GM12878 (cell line): ENCODE measurements around the gene DHRS1. TPM values are rescaled to one million over a fixed set of nuclear protein-coding genes. Genes with fewer than 3 reads are reported as not detected.

Source experiments
- ATAC-seq: fragments of 200-7000 bp; cut with Tn5 transposase; 3 replicates; pipeline ENCODE4 v1.9.1; 2020; ENCODE audit warnings: mild to moderate bottlenecking, moderate library complexity
- BruUV-seq: library from RNA; stranded (reverse); fragments of 400-500 nt; replicated peaks from 2 replicates; lab custom pipeline; 2021; lab: Mats Ljungman, UMichigan
- CTCF ChIA-PET: fragments of 300-600 bp; sonication (Branson Sonifier 250); formaldehyde crosslinking; extraction: SDS; loops from one replicate; lab custom pipeline; 2021; ENCODE audit warnings: inconsistent platforms; lab: Yijun Ruan, JAX
- POLR2A ChIA-PET: fragments of 350-600 bp; formaldehyde crosslinking; extraction: SDS; loops from one replicate; lab custom pipeline; 2021; ENCODE audit warnings: inconsistent platforms; lab: Charles Lee
- RAD21 ChIA-PET: fragments of 300-600 bp; sonication (Branson Sonifier 250); formaldehyde crosslinking; loops from one replicate; lab custom pipeline; 2023; ENCODE audit warnings: antibody characterized with exemption; ENCODE audit not compliant: unreplicated experiment; lab: Charles Lee
- SMC1A ChIA-PET: fragments of 300-600 bp; sonication (Branson Sonifier 250); formaldehyde crosslinking; loops from one replicate; lab custom pipeline; 2023; ENCODE audit not compliant: unreplicated experiment, uncharacterized antibody; lab: Charles Lee
- DNase-seq: peaks from one replicate; pipeline ENCODE4 v3.0.0-alpha.2; 2011; ENCODE audit warnings: low read depth, low spot score
- FAIRE-seq: peaks from 3 replicates; lab custom pipeline; 2011; peaks lifted over from hg19 to GRCh38; lab: Jason Lieb, UNC
- H2AFZ ChIP-seq: 2 replicates; pipeline ENCODE4 v1.6.0; 2011; ENCODE audit warnings: low read depth, low read length, control low read depth; ENCODE audit not compliant: control insufficient read depth
- H3K27ac ChIP-seq: 2 replicates; pipeline ENCODE4 v1.5.1; 2011; ENCODE audit warnings: control low read depth; ENCODE audit not compliant: control insufficient read depth, insufficient read depth
- H3K27me3 ChIP-seq, 2 experiments: replicated peaks in 1 of 2; 2 replicates each; pipeline versions ENCODE4 v1.6.0 to v1.6.1; 2011; ENCODE audit warnings: low read length in 1 of 2; ENCODE audit not compliant: control insufficient read depth in 2 of 2, insufficient read depth in 2 of 2
- H3K36me3 ChIP-seq, 2 experiments: 2 replicates each; pipeline ENCODE4 v1.5.1; 2011; ENCODE audit warnings: low read length in 1 of 2; ENCODE audit not compliant: control insufficient read depth in 2 of 2, insufficient read depth in 2 of 2
- H3K4me1 ChIP-seq: 2 replicates; pipeline ENCODE4 v1.6.1; 2011; ENCODE audit warnings: mild to moderate bottlenecking, low read length, moderate library complexity, mixed read lengths; ENCODE audit not compliant: control insufficient read depth, insufficient read depth
- H3K4me2 ChIP-seq: 2 replicates; pipeline ENCODE4 v1.6.0; 2011; ENCODE audit warnings: control low read depth; ENCODE audit not compliant: control insufficient read depth, insufficient read depth
- H3K4me3 ChIP-seq: fragments of 200-600 bp; sonication (generic); 2 replicates; pipeline ENCODE4 v1.5.1; 2016
- H3K79me2 ChIP-seq: 2 replicates; pipeline ENCODE4 v1.6.0; 2011; ENCODE audit warnings: low read length; ENCODE audit not compliant: control insufficient read depth, insufficient read depth
- H3K9ac ChIP-seq: 2 replicates; pipeline ENCODE4 v1.8.0; 2011; ENCODE audit warnings: low read length, control low read depth, mixed read lengths; ENCODE audit not compliant: control insufficient read depth, insufficient read depth
- H3K9me3 ChIP-seq: replicated peaks from 3 replicates; pipeline ENCODE4 v1.5.1; 2011; ENCODE audit warnings: mild to moderate bottlenecking, low read length; ENCODE audit not compliant: control insufficient read depth, insufficient read depth
- H4K20me1 ChIP-seq: 2 replicates; pipeline ENCODE4 v1.6.0; 2011; ENCODE audit not compliant: control insufficient read depth, insufficient read depth
- BMI1 ChIP-seq: fragments of 450-650 bp; IDR thresholded peaks from 2 replicates; pipeline ENCODE4 v1.6.1; 2016; ENCODE audit warnings: mild to moderate bottlenecking, moderate library complexity, borderline replicate concordance
- CEBPB ChIP-seq, 2 experiments: fragments of 150-350 bp in 1 of 2; IDR thresholded peaks; 2 replicates each; pipeline ENCODE4 v1.6.1; 2012 to 2014; ENCODE audit warnings: low read depth in 2 of 2, low read length in 2 of 2, borderline replicate concordance in 1 of 2, inconsistent platforms in 1 of 2
- EP300 ChIP-seq, 2 experiments: fragments of 150-350 bp in 1 of 2; IDR thresholded peaks; 2 replicates each; pipeline ENCODE4 v1.6.1; 2011 to 2012; ENCODE audit warnings: low read depth in 2 of 2, low read length in 2 of 2, borderline replicate concordance in 1 of 2, improper control_type of control experiment in 1 of 2, inconsistent platforms in 1 of 2; ENCODE audit not compliant: control insufficient read depth in 1 of 2
- EZH2 ChIP-seq: IDR thresholded peaks from 2 replicates; pipeline ENCODE4 v1.6.1; 2012; ENCODE audit warnings: low read depth, mild to moderate bottlenecking, control low read depth, inconsistent platforms, low read length, borderline replicate concordance; ENCODE audit not compliant: control insufficient read depth
- FOS ChIP-seq: IDR thresholded peaks from 3 replicates; pipeline ENCODE4 v1.6.1; 2011; ENCODE audit warnings: borderline replicate concordance; ENCODE audit not compliant: insufficient read length; ENCODE audit errors: extremely low read depth
- IRF5 ChIP-seq: fragments of 450-650 bp; IDR thresholded peaks from 2 replicates; pipeline ENCODE4 v1.6.1; 2017; ENCODE audit warnings: borderline replicate concordance
- KAT2A ChIP-seq: conservative IDR thresholded peaks from 2 replicates; pipeline ENCODE4 v1.6.1; 2011; ENCODE audit warnings: low read depth, low read length; ENCODE audit not compliant: control insufficient read depth
- MEF2A ChIP-seq: IDR thresholded peaks from 2 replicates; pipeline ENCODE4 v1.6.1; 2011; ENCODE audit warnings: low read depth, mild to moderate bottlenecking, low read length, moderate library complexity; ENCODE audit not compliant: insufficient read depth
- SMAD1 ChIP-seq: fragments of 450-650 bp; IDR thresholded peaks from 2 replicates; pipeline ENCODE4 v1.6.1; 2018; ENCODE audit warnings: mild to moderate bottlenecking, low read depth; ENCODE audit not compliant: partially characterized antibody
- STAT1 ChIP-seq: fragments of 450-650 bp; conservative IDR thresholded peaks from 2 replicates; pipeline ENCODE4 v1.6.1; 2014; ENCODE audit warnings: antibody characterized with exemption, mild to moderate bottlenecking
- TARDBP ChIP-seq: IDR thresholded peaks from 2 replicates; pipeline ENCODE4 v1.6.1; 2016; ENCODE audit warnings: borderline replicate concordance
- TCF12 ChIP-seq: IDR thresholded peaks from 2 replicates; pipeline ENCODE4 v1.6.1; 2011; ENCODE audit warnings: low read depth, mild to moderate bottlenecking, low read length
- WGBS: methylation state at CpG from one replicate; pipeline ENCODE4 v1.1.6; 2016; ENCODE audit warnings: low lambda C conversion rate; ENCODE audit not compliant: insufficient replicate concordance, insufficient coverage; ENCODE audit errors: missing lambda C conversion rate; 5-methylcytosine and 5-hydroxymethylcytosine counted together
- in situ Hi-C: fragments of 300-500 bp; cut with MboI; formaldehyde crosslinking; loops from 9 replicates; pipeline ENCODE4 v1.14.3; 2018; ENCODE audit warnings: mixed read lengths
- intact Hi-C: fragments of 100-400 bp; cut with micrococcal nuclease; formaldehyde crosslinking; loops from one replicate; pipeline ENCODE4 v1.14.2; 2022; ENCODE audit not compliant: unreplicated experiment
- polyA plus RNA-seq, 11 experiments: library from polyadenylated mRNA; depleted of rRNA in 4 of 11; unstranded in 6 of 11; stranded (reverse) in 5 of 11; fragments of >200 nt; fragmentation: Nextera tagmentation in 4 of 11; fragmentation: Illumina TruSeq in 1 of 11; extraction: Ambion mirVana in 4 of 11; extraction: Trizol in 1 of 11; gene quantifications; 1 replicate in 1 of 11; 2 replicates in 10 of 11; pipeline versions ENCODE4 v1.2.1 to v1.2.3, GENCODE V29; 2011 to 2016; ENCODE audit warnings: inconsistent platforms in 2 of 11, missing spikeins in 2 of 11, low read depth in 1 of 11
- total RNA-seq, 4 experiments: library from RNA; depleted of rRNA in 3 of 4; stranded (reverse); fragments of >200 nt in 3 of 4; fragmentation: Illumina TruSeq in 1 of 4; extraction: Trizol in 1 of 4; gene quantifications; 2 replicates each; pipeline versions ENCODE4 v1.2.1 to v1.2.3, GENCODE V29; 2013 to 2021
- TF ChIP-seq, protein P1 (sequence below), 3 experiments: IDR thresholded peaks in 2 of 3; conservative IDR thresholded peaks in 1 of 3; 2 replicates each; pipeline ENCODE4 v1.5.1; 2011; ENCODE audit warnings: low read depth in 3 of 3, low read length in 3 of 3, mild to moderate bottlenecking in 3 of 3, control low read depth in 2 of 3, moderate library complexity in 2 of 3, inconsistent platforms in 1 of 3, mixed read lengths in 1 of 3; ENCODE audit not compliant: control insufficient read depth in 2 of 3, insufficient read depth in 1 of 3; ENCODE audit errors: extremely low read depth in 1 of 3

Gene DHRS1
- total and polyA plus RNA-seq, 10 of the 15 experiments (the other 5 are each of a cell fraction or from before 2014, with no cell fraction given), result 12.1 to 45.0 (median 25.7) TPM

GRCh38 chr14:24258119-24258518 lies 41.5 kb downstream of the DHRS1 start:
- H3K4me2 ChIP-seq, result no peak overlapping the region
- H3K27ac ChIP-seq, result no peak overlapping the region
- intact Hi-C loops (no loop called here), in situ Hi-C loops (no loop called here)
- no peak overlapping the region for H3K4me3 ChIP-seq
- RAD21 ChIA-PET, result no interaction called here
- ATAC-seq, result no peak
- H4K20me1 ChIP-seq, result no peaks in the 10 kb centered on the region
- POLR2A ChIA-PET, result no interaction called here
- BruUV-seq, result no TSS peak
- H3K27me3 ChIP-seq, result no peaks in the 10 kb centered on the region
- DNase-seq, result no peak
- SMC1A ChIA-PET, result interaction anchor here (0.8 kb wide), 1 partner anchor 12 kb away, joined by 3 read pairs; no protein-coding TSS in a partner anchor
- 88% methylated on average over 9 of the region's 9 CpGs for WGBS
- H3K36me3 ChIP-seq, result peaks cover 0 to 3% of the 10 kb centered on the region in 2 experiments; a peak in 2 of 4 replicates
- TF ChIP-seq BMI1, result no peak
- TF ChIP-seq FOS, result no peak
- no peak overlapping the region for H2AFZ ChIP-seq
- no peak for FAIRE-seq
- no peak overlapping the region for H3K9ac ChIP-seq
- H3K79me2 ChIP-seq, result no peaks in the 10 kb centered on the region
- no peaks in the 10 kb centered on the region for H3K4me1 ChIP-seq
- CTCF ChIA-PET, result no interaction called here
- no peaks in the 10 kb centered on the region for H3K9me3 ChIP-seq

DNA sequence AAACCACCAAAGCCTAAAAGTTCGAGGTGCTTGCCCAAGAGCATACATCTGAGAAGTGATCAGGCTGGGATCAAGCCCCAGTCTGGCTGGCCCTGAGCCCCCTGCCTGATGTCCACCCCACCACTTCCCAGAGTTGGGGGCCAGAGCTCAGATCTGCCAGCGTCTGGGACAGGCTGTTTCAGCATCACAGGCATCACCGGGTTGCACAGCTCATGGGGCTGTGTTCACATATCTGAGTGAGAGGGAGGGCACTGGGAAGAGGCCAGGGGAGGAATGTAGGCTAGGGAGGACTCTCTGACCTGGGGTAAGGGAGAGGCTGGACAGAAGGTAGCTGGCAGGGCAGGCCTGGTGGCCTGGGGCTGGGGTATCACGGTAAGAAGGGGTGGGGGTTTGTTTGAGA lies 42.6 kb downstream of the DHRS1 start:
- ChIA-PET SMC1A (interaction anchor here (0.8 kb wide), 1 partner anchor 17 kb away, joined by 3 read pairs; no protein-coding TSS in a partner anchor), RAD21 (no interaction called here), POLR2A (interaction anchor here (0.5 to 0.9 kb wide), 2 partner anchors 14 to 65 kb away, joined by 3 to 5 read pairs; partner anchors contain the start of gene RABGGTA), CTCF (interaction anchor here (1.8 kb wide), 1 partner anchor 13 kb away, joined by 8 read pairs; no protein-coding TSS in a partner anchor)
- no peak overlapping the region for H3K9ac ChIP-seq
- no peak overlapping the region for H3K4me2 ChIP-seq
- no peaks in the 10 kb centered on the region for H4K20me1 ChIP-seq
- FAIRE-seq (no peak), DNase-seq (no peak), ATAC-seq (no peak)
- no peak overlapping the region for H2AFZ ChIP-seq
- no peaks in the 10 kb centered on the region for H3K79me2 ChIP-seq
- H3K27me3 ChIP-seq, result no peaks in the 10 kb centered on the region
- intact Hi-C loops (no loop called here), in situ Hi-C loops (no loop called here)
- no peak overlapping the region for H3K4me3 ChIP-seq
- TF ChIP-seq TCF12 (no peak), EP300 (IDR thresholded peaks at IDR 0.05; ENCODE audit: borderline replicate concordance in 1 of 2, control insufficient read depth in 1 of 2, low read depth in 2 of 2, low read length in 2 of 2) (no peak), TARDBP (no peak), CEBPB (IDR thresholded peaks at IDR 0.05; ENCODE audit: borderline replicate concordance in 1 of 2, low read depth in 2 of 2, low read length in 2 of 2) (no peak), STAT1 (no peak), MEF2A (no peak), SMAD1 (no peak), EZH2 (no peak), KAT2A (no peak), IRF5 (no peak)
- TF ChIP-seq, protein P1, sequence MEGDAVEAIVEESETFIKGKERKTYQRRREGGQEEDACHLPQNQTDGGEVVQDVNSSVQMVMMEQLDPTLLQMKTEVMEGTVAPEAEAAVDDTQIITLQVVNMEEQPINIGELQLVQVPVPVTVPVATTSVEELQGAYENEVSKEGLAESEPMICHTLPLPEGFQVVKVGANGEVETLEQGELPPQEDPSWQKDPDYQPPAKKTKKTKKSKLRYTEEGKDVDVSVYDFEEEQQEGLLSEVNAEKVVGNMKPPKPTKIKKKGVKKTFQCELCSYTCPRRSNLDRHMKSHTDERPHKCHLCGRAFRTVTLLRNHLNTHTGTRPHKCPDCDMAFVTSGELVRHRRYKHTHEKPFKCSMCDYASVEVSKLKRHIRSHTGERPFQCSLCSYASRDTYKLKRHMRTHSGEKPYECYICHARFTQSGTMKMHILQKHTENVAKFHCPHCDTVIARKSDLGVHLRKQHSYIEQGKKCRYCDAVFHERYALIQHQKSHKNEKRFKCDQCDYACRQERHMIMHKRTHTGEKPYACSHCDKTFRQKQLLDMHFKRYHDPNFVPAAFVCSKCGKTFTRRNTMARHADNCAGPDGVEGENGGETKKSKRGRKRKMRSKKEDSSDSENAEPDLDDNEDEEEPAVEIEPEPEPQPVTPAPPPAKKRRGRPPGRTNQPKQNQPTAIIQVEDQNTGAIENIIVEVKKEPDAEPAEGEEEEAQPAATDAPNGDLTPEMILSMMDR (IDR thresholded peaks at IDR 0.05 in 2 of 3, conservative IDR thresholded peaks at IDR 0.05 in 1 of 3; ENCODE audit: control insufficient read depth in 2 of 3, extremely low read depth in 1 of 3, insufficient read depth in 1 of 3, low read depth in 3 of 3, low read length in 3 of 3), result no peak
- H3K27ac ChIP-seq, result no peak overlapping the region
- H3K4me1 ChIP-seq, result no peaks in the 10 kb centered on the region
- peaks cover 0 to 3% of the 10 kb centered on the region in 2 experiments; a peak in 2 of 4 replicates for H3K36me3 ChIP-seq
- H3K9me3 ChIP-seq, result no peaks in the 10 kb centered on the region
- BruUV-seq, result no TSS peak
- whole genome bisulfite sequencing, result 64% methylated on average over 4 of the region's 4 CpGs
